ENCODE measurements around the gene VDAC1.
"Not testable (repeated sequence)": the region's sequence is repeated elsewhere in the genome, so short reads cannot be mapped to it uniquely, and the experiment has no call there.

The VDAC1 gene

DNA sequence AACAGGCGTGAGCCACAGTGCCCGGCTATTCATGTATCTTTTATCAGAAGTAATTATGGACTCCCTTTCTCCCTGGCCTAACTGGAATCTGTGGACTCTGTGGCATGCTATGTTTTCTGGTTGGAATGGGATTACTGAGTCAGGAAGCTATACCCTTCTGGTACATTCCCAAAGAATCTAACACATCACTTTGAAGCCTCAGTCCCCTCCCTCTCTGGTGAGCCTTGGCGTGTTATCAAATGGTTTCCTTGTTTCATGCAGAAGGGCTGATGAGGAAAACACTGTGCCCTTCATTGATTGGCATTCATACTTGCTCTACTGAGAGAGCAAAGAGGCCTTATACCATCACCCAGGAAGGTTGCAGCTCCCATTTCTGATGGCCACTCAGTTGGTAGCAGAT lies 59.2 kb downstream of the VDAC1 start:
- in situ Hi-C loops (cut with HindIII; ENCODE audit: low sequenced_read_pairs): loop anchor here (5.0 to 10.0 kb wide), 2 partner anchors 78 to 411 kb away; no protein-coding TSS in a partner anchor

DNA sequence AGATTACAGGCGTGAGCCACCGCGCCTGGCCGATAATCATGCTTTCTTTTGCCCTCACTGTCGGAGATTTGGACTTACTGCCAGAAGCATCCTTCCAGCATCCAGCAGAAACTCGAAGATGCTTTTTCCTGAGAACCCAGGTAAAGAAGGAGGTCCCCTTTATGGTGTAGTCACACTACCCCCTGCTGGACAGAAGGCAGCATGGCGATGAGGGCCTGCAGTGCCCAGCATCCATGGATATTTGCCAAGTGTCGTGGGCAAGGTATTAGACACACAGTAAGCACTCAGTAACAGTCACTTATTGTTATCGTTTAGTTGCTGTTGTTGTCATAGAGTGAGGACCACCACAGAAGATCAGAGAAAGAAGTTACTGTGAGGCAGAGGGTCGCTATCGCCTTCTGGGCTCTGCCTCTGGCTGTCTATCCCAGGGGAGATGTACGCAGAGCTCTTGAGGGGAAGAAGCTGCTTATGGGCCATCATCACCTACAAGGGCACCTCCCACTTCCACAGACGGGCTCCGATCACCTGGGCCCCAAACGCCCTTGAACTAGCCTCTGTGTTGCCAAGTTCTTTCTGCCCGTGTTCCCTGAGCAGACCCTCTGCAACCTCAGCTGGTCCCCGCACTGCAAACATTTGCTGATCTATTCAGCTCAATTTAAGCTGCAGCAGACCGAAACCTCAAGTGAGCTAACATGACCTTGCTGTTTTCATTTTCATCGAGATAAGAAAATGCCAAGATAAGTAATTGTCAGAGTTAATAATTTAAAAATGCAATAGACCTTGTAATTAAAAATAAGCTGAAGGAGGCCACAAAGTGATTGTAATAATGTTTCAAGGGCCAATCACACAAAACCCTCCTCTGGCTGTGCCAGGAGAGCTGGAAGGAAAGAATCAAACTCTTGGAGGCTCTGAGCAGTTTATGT lies 60.3 kb downstream of the VDAC1 start:
- in situ Hi-C loops (cut with HindIII; ENCODE audit: low sequenced_read_pairs): loop anchor here (5.0 to 10.0 kb wide), 2 partner anchors 77 to 410 kb away; no protein-coding TSS in a partner anchor

DNA sequence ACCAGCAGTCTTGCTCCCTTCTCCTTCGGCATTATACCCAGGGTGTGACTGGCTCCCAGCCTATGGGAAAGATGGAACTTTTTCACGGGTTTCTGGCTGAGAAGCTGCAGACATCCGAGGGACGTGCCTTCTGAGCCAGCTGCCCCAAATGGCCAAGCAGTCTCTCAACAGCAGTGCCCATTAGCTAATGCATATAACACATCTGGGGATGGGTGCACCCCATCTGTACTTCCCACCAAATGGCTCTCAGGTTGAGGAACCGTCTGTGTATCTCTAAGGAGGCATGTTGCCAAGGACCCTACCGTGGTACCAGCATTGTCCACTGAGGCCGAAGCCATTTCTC lies 61.3 kb downstream of the VDAC1 start:
- in situ Hi-C loops (cut with HindIII; ENCODE audit: low sequenced_read_pairs): loop anchor here (10.0 kb wide), 1 partner anchor 409 kb away; no protein-coding TSS in a partner anchor

DNA sequence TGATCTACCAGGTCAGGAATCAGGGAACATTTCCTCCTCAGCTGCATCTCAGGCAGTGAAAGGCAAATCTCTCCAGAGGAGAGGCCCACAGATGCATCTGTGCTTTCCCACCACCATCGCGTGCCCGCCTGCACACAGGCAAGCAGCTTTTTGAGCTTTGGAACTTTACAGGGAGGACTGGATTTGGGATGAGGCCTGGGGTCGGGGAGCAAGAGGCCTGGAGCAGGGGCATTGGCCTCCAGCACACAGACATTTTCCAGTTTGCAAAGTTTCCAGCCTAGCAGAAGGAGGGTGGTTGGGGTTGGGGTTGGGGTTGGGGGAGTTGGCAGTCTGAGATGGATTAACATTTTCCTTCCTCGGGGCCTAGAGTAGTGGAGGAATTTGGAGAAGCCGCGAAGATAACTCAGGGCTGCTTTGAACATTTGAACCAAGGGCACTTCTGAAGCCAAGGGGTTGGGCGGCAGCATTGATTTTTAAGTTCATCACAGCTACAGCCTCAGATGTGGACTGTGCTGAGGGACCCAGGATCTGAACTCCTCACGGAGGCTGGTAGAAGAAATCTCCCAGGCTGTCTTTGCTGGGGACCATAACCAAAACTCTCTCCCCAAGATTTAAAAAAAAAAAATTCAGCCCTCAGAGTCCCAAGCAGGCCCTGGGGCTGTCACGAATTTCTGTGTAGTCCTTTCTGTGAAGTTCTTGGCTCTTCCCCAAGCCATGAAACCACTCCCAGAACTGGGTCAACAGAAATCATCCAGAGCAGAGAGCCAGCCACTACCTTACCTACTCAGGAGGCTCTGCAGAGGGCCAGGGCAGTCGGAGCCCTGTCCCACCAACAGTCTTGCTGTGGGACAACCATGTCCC lies 61.9 kb downstream of the VDAC1 start:
- in situ Hi-C loops (cut with HindIII; ENCODE audit: low sequenced_read_pairs): loop anchor here (10.0 kb wide), 1 partner anchor 408 kb away; no protein-coding TSS in a partner anchor

DNA sequence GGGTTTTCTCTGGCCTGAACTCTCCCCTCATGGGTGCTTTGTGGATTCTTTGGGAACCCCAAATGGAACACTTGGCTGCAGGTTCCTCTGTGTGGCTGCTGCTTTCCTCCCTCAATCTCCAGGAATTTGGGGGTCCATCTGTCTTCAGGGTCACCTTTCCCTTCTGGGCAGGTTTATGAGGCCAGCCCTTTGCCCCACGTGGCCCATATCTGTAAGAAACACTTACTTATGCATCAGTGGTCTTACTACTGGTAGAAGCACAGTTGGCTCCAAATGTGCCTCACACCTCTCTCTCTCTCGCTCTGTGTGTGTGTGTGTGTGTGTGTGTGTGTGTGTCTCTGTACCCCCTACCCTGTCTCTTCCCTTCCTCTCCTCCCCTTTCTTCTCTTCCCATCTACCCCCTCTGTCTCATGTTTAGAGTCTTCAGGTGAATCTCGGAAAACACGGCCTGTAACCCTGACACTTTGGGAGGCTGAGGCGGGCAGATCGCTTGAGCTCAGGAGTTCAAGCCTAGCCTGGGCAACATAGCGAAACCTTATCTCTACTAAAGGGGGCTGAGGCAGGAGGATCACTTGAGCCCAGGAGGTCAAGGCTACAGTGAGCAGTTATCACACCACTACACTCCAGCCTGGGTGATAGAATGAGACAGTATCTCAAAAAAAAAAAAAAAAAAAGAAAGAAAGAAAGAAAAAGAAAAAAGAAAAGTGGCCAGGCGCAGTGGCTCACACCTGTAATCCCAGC lies 63.1 kb downstream of the VDAC1 start:
- in situ Hi-C loops (cut with HindIII; ENCODE audit: low sequenced_read_pairs): loop anchor here (10.0 kb wide), 1 partner anchor 407 kb away; no protein-coding TSS in a partner anchor

DNA sequence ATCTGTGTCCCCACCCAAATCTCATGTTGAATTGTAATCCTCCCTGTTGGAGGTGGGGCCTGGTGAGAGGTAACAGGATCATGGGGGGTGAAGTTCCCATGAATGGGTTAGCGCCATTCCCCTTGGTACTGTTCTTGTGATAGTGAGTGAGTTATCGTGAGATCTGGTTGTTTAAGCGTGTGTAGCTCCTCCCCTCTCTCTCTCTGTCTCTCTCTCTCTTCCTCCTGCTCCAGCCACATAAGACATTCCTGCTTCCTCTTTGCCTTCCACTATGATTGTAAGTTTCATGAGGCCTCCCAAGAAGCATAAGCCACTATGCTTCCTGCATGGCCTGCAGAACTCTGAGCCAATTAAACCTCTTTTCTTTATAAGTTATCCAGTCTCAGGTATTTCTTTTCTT lies 65.1 kb downstream of the VDAC1 start:
- in situ Hi-C loops (cut with HindIII; ENCODE audit: low sequenced_read_pairs): loop anchor here (10.0 kb wide), 1 partner anchor 405 kb away; no protein-coding TSS in a partner anchor

DNA sequence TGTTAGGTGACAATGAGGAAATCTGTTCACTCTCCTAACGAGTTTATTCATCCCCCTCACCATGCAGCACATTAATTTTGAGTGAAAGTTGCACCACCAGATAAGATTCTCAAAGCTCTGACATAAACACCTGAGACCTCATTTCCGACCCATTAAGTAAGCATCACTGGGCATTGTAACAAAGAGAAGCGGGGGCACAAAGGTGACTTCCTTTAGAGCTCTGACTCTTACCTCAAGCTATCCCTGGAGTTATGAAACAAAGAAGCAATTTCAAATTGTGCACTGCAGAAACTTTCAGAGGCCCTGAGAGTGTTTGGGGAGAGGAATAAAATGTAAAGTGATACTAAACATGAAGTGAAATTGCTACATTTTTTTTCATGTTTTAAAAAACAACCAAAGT lies 65.8 kb downstream of the VDAC1 start:
- in situ Hi-C loops (cut with HindIII; ENCODE audit: low sequenced_read_pairs): no loop called here

DNA sequence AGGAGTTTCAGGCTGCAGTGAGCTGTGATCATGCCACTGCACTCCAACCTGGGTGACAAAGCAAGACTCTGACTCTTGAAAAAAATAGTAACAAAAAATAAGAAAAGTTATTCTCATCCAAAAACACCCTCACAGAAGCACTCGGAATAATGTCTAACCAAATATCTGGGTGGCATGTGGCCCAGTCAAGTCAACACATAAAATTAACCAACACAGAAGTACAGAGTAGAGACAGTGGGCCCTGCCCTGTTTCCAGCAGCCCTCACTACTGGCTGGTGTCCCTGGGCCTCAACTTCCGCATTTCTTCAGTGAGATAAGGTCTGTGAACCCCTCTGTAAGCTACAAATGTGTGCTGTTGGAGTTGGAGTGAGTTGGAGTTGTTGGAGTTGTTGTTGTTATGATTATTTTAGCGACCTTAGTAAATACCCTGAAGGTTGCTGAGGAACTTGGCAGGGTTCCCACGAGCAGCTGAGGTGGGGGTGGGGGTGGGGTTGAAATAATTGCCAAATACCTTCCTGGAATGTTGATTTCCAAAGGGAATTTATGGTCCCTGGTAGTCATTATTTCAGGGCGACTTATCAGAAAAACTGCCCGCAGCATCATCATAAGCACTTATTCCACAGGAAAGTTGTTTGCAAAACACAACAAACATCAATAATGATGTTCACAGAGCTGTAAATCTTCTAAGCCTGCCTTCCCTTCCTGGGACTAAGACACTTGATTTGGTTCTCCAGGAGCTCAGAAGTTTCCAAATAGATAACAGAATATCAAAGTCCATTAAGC lies 66.5 kb downstream of the VDAC1 start:
- in situ Hi-C loops (cut with HindIII; ENCODE audit: low sequenced_read_pairs): no loop called here

DNA sequence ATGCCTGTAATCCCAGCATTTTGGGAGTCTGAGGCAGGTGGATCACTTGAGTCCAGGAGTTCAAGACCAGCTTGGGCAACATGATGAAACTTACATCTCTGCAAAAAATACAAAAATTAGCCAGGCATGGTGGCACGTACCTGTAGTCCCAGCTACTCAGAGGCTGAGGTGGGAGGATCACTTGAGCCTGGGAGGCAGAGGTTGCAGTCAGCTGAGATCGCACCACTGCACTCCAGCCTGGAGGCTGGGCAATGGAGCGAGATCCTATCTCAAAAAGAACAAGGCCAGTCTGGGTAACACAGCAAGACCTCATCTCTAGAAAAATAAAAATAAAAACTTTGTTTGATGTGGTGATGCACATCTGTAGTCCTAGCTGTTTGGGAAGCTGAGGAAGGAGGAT lies 67.1 kb downstream of the VDAC1 start:
- in situ Hi-C loops (cut with HindIII; ENCODE audit: low sequenced_read_pairs): not testable (repeated sequence)

DNA sequence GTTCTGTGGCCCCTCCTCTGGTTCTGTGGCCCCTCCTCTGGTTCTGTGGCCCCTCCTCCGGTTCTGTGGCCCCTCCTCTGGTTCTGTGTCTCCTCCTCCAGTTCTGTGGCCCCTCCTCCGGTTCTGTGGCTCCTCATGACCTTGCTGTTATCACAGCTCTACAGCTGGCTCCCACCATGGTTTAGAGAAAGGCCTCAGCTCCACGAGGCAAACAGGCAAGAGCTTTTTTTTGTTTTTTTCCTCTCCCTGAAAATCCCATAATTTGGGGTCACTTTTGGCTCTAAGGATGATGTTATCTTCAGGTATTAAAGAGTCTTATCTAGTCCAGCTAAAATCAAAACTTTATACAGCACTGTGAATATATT lies 68.1 kb downstream of the VDAC1 start:
- in situ Hi-C loops (cut with HindIII; ENCODE audit: low sequenced_read_pairs): no loop called here

DNA sequence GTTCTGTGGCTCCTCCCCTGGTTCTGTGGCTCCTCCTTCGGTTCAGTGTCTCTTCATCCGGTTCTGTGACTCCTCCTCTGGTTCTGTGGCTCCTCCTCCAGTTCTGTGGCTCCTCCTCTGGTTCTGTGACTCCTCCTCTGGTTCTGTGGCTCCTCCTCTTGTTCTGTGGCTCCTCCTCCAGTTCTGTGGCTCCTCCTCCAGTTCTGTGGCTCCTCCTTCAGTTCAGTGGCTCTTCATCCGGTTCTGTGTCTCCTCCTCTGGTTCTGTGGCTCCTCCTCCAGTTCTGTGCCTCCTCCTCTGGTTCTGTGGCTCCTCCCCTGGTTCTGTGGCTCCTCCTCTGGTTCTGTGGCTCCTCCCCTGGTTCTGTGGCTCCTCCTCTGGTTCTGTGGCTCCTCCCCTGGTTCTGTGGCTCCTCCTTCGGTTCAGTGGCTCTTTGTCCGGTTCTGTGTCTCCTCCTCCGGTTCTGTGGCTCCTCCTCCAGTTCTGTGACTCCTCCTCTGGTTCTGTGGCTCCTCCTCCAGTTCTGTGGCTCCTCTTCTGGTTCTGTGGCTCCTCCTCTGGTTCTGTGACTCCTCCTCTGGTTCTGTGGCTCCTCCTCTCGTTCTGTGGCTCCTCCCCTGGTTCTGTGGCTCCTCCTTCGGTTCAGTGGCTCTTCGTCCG lies 68.7 kb downstream of the VDAC1 start:
- in situ Hi-C loops (cut with HindIII; ENCODE audit: low sequenced_read_pairs): not testable (repeated sequence)

DNA sequence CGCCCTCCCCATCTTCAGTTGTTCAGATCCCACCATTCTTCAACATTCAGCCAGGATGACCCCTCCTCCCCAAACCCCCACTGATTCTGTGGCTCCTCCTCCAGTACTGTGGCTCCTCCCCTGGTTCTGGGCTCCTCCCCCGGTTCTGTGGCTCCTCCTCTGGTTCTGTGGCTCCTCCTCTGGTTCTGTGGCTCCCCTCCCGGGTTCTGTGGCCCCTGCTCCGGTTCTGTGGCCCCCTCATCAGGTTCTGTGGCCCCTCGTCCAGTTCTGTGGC lies 69.2 kb downstream of the VDAC1 start:
- in situ Hi-C loops (cut with HindIII; ENCODE audit: low sequenced_read_pairs): no loop called here

DNA sequence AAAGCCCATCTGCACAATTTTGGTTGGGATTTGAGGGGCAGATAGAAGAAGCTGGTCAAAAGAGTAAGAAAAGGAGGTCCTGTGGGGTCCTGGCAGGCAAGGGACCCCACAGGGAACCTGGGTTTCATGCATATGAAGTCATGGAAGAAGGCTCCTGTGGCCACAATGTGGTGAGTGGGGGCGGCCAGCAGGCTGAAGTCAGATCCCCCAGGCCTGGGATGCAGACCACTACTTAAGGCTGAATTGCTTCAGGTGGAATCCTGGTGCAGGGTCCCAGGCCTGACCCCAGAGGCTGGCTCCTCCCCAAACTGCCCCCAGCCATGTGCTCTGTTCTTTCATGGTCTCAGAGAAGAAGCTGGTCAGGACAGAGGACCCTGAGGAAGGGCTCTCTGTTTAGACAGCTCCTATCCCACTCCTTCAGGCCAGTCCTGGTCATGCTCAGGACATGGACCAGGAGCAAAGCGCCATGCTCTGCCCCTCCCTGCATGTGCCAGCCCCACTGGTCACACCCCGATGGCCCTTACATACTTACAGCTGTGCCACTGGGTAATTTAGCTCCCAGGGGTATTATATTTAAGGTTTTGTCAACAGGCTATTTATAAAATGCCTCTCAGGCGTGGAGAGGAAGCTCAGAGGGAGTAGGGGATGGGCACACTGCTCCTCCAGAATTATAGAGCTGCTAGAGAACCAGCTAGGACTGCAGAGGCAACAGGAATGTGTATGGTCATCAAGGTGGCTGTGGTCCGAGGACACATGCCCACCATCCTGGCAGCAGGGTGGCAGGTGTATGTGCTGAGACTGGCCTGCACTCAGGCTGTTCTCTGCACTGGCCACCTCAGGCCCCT lies 69.7 kb downstream of the VDAC1 start:
- in situ Hi-C loops (cut with HindIII; ENCODE audit: low sequenced_read_pairs): no loop called here

DNA sequence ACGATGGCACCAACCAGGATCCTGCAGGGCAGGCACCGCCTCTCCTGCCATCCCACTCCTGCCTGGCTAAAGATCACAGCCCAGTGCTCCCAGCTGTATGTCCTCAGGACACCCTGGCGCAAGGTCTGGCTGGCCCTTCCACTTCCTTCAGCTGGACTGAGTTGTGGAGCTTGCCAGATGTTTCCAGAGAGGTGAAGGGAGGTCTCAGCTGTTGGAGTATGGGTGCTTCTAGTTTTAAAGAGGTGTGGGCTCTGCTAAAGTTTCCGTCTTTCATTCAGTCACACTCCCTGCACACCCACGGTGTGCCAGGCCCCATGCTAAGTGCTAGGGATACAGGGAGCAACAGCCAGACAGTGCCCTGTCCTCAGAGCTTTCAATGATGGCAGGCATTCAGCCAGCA lies 70.5 kb downstream of the VDAC1 start:
- in situ Hi-C loops (cut with HindIII; ENCODE audit: low sequenced_read_pairs): no loop called here

DNA sequence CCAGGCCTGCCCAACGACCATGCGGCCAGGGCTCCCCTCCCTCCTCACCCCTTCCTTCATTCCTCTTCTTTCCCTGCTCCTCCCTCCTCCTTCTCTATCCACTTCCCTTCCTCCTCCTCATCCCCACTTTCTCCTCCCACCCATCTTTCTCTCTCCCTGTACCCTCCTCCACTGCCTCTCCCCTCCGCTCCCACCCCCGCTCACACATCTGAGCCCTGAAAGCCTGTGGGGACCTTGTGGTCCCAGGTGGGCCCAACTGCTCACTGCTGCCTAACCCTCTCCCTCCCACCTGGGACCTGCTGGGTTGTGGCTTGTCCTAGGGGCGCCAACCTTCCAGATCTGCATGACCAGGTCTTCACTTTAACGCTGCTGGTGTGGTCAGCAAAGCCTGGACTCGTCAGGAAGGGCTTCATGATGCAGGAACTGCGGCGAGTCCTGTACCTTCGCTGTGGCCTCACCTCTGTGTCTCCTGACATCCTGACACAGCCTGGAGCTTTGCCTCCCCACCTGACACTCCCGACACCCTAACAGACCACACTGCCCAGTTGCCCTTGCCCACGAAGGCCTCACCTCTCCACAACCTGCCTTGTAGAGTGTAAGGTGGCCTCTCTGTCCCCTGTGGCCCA lies 71.0 kb downstream of the VDAC1 start:
- in situ Hi-C loops (cut with HindIII; ENCODE audit: low sequenced_read_pairs): no loop called here

DNA sequence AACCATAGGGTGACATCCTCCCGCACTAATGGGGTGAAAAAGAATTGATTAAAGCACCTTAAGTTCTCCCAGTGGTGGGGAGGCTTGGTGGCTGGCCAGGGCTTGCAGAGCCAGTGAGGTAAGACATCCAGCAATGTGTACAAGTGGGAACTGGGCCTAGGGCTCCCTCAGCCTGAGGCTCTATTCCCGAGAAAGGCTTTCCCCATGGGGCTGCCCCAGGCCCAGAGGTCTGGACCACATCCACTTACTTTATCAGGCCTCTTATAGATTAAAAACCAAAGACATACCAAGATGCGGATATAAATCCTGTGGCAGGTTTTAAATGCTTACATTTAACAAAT lies 71.6 kb downstream of the VDAC1 start:
- in situ Hi-C loops (cut with HindIII; ENCODE audit: low sequenced_read_pairs): no loop called here

DNA sequence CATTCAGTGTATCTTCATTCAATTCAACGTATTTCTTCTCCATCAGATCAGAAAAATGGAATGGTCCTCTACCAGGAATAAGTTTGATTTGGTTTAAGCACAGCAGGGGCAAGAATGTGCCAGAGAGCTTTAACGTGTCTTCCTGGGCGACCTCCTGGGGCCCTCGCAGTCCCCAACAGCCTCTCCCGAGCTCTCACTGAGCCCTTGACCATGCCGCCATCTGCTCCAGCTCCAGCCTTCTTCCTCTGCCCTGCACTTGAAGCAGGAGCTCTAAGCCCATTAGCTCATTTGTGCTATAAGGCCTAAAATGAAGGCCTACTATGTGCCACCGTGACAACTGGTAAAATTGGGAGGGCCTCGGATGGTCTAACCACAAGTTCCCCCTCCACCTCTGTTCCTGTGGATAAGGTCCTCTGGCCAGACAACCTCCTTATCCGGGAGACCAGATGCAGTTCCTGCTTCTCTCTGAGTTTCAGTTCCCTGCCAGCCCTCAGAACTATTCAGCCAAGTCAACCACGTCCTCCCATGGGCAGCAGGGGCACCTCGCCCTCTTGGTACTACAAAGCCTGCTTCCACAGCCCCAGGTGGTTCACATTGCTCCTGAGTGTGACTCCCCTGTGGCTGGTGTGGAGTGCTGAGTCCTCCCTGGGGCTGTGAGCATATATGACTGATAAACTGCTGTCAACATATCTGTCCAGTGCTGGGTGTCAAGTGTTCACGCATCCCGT lies 72.2 kb downstream of the VDAC1 start:
- in situ Hi-C loops (cut with HindIII; ENCODE audit: low sequenced_read_pairs): no loop called here

DNA sequence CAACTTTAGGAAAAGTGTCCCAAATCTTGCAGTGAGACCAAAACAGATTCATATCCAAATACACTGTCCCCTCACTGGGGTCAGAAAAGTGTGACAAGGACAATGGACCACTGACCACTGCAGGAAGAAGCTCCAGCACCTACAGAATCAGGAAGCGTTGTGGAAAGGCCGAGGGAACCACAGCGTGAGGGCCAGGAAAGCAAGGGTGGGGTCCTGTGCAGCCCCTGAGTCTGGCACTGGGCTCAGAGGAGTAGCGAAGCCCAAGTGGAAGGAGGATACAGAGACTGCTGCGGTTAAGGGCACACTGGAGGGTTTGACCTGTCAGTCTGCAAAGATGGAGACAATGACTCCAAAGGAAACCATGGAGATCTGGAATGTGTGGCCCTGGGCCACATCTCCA lies 73.2 kb downstream of the VDAC1 start:
- in situ Hi-C loops (cut with HindIII; ENCODE audit: low sequenced_read_pairs): no loop called here
